Osteocyte (in vitro differentiated cells): Measurements from ENCODE around the gene EEF2KMT. TPM values are rescaled to one million over a fixed set of nuclear protein-coding genes. Genes with fewer than 3 reads are reported as not detected.
"Not testable (repeated sequence)": the region's sequence is repeated elsewhere in the genome, so short reads cannot be mapped to it uniquely, and the experiment has no call there.

Experiments used
- DNase-seq: peaks from one replicate; pipeline ENCODE4 v3.0.0; 2021; ENCODE audit warnings: mixed read lengths; ENCODE audit not compliant: unreplicated experiment; ENCODE audit errors: extremely low spot score
- H3K27ac Mint-ChIP-seq: one replicate; pipeline ENCODE4 v1.8.0; 2021; ENCODE audit warnings: mild to moderate bottlenecking, mixed read lengths; ENCODE audit not compliant: unreplicated experiment
- H3K27me3 Mint-ChIP-seq: one replicate; pipeline ENCODE4 v1.8.0; 2021; ENCODE audit warnings: mixed read lengths; ENCODE audit not compliant: unreplicated experiment
- H3K36me3 Mint-ChIP-seq: one replicate; pipeline ENCODE4 v1.8.0; 2021; ENCODE audit warnings: mixed read lengths; ENCODE audit not compliant: unreplicated experiment
- H3K4me1 Mint-ChIP-seq: one replicate; pipeline ENCODE4 v1.8.0; 2021; ENCODE audit warnings: mixed read lengths; ENCODE audit not compliant: unreplicated experiment
- H3K4me3 Mint-ChIP-seq: one replicate; pipeline ENCODE4 v1.8.0; 2021; ENCODE audit warnings: mild to moderate bottlenecking, moderate library complexity, mixed read lengths; ENCODE audit not compliant: unreplicated experiment
- H3K9me3 Mint-ChIP-seq: one replicate; pipeline ENCODE4 v1.8.0; 2021; ENCODE audit warnings: mixed read lengths; ENCODE audit not compliant: unreplicated experiment
- CTCF ChIP-seq: fragments of 200-600 bp; sonication (generic); IDR thresholded peaks from 2 replicates; pipeline ENCODE4 v1.5.0; 2021; ENCODE audit warnings: antibody characterized with exemption, mild to moderate bottlenecking, moderate library complexity
- long read RNA-seq: library from polyadenylated mRNA; unstranded; transcript quantifications from one replicate; pipeline ENCODE4 v2.0.0, GENCODE V29; 2021
- total RNA-seq: library from RNA; stranded (reverse); gene quantifications from 2 replicates; pipeline ENCODE4 v1.2.1, GENCODE V29; 2021

EEF2KMT gene
- 9.3 and 9.9 TPM in 2 replicates for total RNA-seq
- long read RNA-seq, transcript EEF2KMT-202 (7 exons, 2,268 nt), result minor isoform, 11 of 41 reads
- long read RNA-seq, transcript EEF2KMT-201 (8 exons, 2,390 nt), result major isoform, 19 of 41 reads
- long read RNA-seq, partial matches to known transcripts, result 0 of 41 reads
- long read RNA-seq, other reads (novel, unspliced or antisense), result 11 of 41 reads

- peaks cover 12% of the 10 kb centered on the region for H3K27me3 Mint-ChIP-seq
- H3K27ac Mint-ChIP-seq, result peak within 1 kb of the TSS; percentile 85
- H3K4me3 Mint-ChIP-seq, result peak within 1 kb of the TSS; percentile 81
- H3K4me1 Mint-ChIP-seq, result peaks cover 13% of the 10 kb centered on the region
- not testable (repeated sequence) for H3K9me3 Mint-ChIP-seq, H3K36me3 Mint-ChIP-seq
- peak; percentile 100 for DNase-seq
Observed at GRCh38 chr16:5097470-5098220, at the start of gene EEF2KMT. Gene EEF2KMT, minus strand, starts transcription at chr16:5097795. Its CDS starts 56 bp downstream, at chr16:5097739.

GRCh38 chr16:5144621-5144956 is 47.0 kb upstream of the EEF2KMT start:
- not testable (repeated sequence) for H3K27me3 Mint-ChIP-seq, H3K4me1 Mint-ChIP-seq, DNase-seq, H3K9me3 Mint-ChIP-seq, H3K27ac Mint-ChIP-seq, H3K36me3 Mint-ChIP-seq, H3K4me3 Mint-ChIP-seq

- Mint-ChIP-seq H3K4me1 (no peaks in the 10 kb centered on the region), H3K36me3 (no peaks in the 10 kb centered on the region), H3K27ac (no peak overlapping the region), H3K27me3 (no peaks in the 10 kb centered on the region), H3K4me3 (no peak overlapping the region), H3K9me3 (no peaks in the 10 kb centered on the region)
- DNase-seq, result no peak
- TF ChIP-seq CTCF, result no peak
Observed at GRCh38 chr16:5143761-5144620, 46.4 kb upstream of the EEF2KMT start.

- not testable (repeated sequence) for H3K36me3 Mint-ChIP-seq, H3K27me3 Mint-ChIP-seq, H3K27ac Mint-ChIP-seq, H3K4me3 Mint-ChIP-seq, H3K9me3 Mint-ChIP-seq, H3K4me1 Mint-ChIP-seq, DNase-seq
Observed at GRCh38 chr16:5140151-5140550, 42.6 kb upstream of the EEF2KMT start.

- H3K27me3 Mint-ChIP-seq, H3K27ac Mint-ChIP-seq, H3K9me3 Mint-ChIP-seq, H3K4me1 Mint-ChIP-seq, H3K36me3 Mint-ChIP-seq, DNase-seq, H3K4me3 Mint-ChIP-seq: not testable (repeated sequence)
Observed at GRCh38 chr16:5134739-5135452, 37.3 kb upstream of the EEF2KMT start.

- H3K9me3 Mint-ChIP-seq, DNase-seq, H3K27me3 Mint-ChIP-seq, H3K27ac Mint-ChIP-seq, H3K4me1 Mint-ChIP-seq, H3K36me3 Mint-ChIP-seq, H3K4me3 Mint-ChIP-seq: not testable (repeated sequence)
Observed at GRCh38 chr16:5132915-5133600, 35.5 kb upstream of the EEF2KMT start.

- H3K36me3 Mint-ChIP-seq, H3K9me3 Mint-ChIP-seq, DNase-seq, H3K4me3 Mint-ChIP-seq, H3K27me3 Mint-ChIP-seq, H3K27ac Mint-ChIP-seq, H3K4me1 Mint-ChIP-seq: not testable (repeated sequence)
Observed at GRCh38 chr16:5131467-5132004, 33.9 kb upstream of the EEF2KMT start.

- not testable (repeated sequence) for H3K4me1 Mint-ChIP-seq, H3K27ac Mint-ChIP-seq, H3K36me3 Mint-ChIP-seq, H3K4me3 Mint-ChIP-seq, H3K27me3 Mint-ChIP-seq, DNase-seq, H3K9me3 Mint-ChIP-seq
Observed at GRCh38 chr16:5117300-5118087, 19.9 kb upstream of the EEF2KMT start.

- not testable (repeated sequence) for H3K4me3 Mint-ChIP-seq, H3K27ac Mint-ChIP-seq, H3K9me3 Mint-ChIP-seq, H3K27me3 Mint-ChIP-seq, DNase-seq, H3K4me1 Mint-ChIP-seq, H3K36me3 Mint-ChIP-seq
Observed at GRCh38 chr16:5116780-5117295, 19.2 kb upstream of the EEF2KMT start.
